Kidney (tissue), 14 donors: Measurements from ENCODE around the gene CDH13. TPM values are rescaled to one million over a fixed set of nuclear protein-coding genes. Genes with fewer than 3 reads are reported as not detected.

ENCODE experiments used
- DNase-seq, 5 donors: peaks; one replicate each; pipeline ENCODE4 v3.0.0-alpha.2; 2013 to 2020
- FAIRE-seq: peaks from 2 replicates; lab custom pipeline; 2012; peaks lifted over from hg19 to GRCh38; lab: Jason Lieb, UNC
- H3K27ac ChIP-seq, 2 donors: one replicate each; pipeline ENCODE4 v1.7.0; 2013; ENCODE audit warnings: low read depth in 2 of 2, low read length in 2 of 2, inconsistent platforms in 1 of 2
- H3K27me3 ChIP-seq: one replicate; pipeline ENCODE4 v1.7.1; 2013; ENCODE audit warnings: low read length, inconsistent platforms; ENCODE audit not compliant: control insufficient read depth, insufficient read depth
- H3K36me3 ChIP-seq, 3 donors: one replicate each; pipeline versions ENCODE4 v1.7.0 to v1.7.1; 2013; ENCODE audit warnings: low read length in 3 of 3, control low read depth in 1 of 3, inconsistent platforms in 1 of 3; ENCODE audit not compliant: insufficient read depth in 3 of 3, control insufficient read depth in 2 of 3
- H3K4me1 ChIP-seq, 3 donors: one replicate each; pipeline versions ENCODE4 v1.7.0 to v1.7.1; 2013; ENCODE audit warnings: low read length in 3 of 3, inconsistent platforms in 1 of 3, low read depth in 1 of 3; ENCODE audit not compliant: control insufficient read depth in 2 of 3, insufficient read depth in 2 of 3
- H3K4me3 ChIP-seq, 3 donors: one replicate each; pipeline versions ENCODE4 v1.7.0 to v1.8.1; 2013; ENCODE audit warnings: low read length in 3 of 3, control low read depth in 1 of 3, inconsistent platforms in 1 of 3
- H3K9ac ChIP-seq, 3 donors: one replicate each; pipeline versions ENCODE4 v1.7.0 to v1.7.1; 2013; ENCODE audit warnings: low read length in 3 of 3, control low read depth in 1 of 3, inconsistent platforms in 1 of 3
- H3K9me3 ChIP-seq, 3 donors: one replicate each; pipeline versions ENCODE4 v1.7.0 to v1.7.1; 2013; ENCODE audit warnings: low read length in 3 of 3, control low read depth in 1 of 3, inconsistent platforms in 1 of 3; ENCODE audit not compliant: control insufficient read depth in 2 of 3, insufficient read depth in 1 of 3
- intact Hi-C: fragments of 100-400 bp; cut with DNase I; formaldehyde crosslinking; loops from one replicate; pipeline ENCODE4 v1.11.1; 2022
- polyA plus RNA-seq: library from polyadenylated mRNA; stranded (reverse); fragments of 350-450 nt; fragmentation: Illumina TruSeq; extraction: RNeasy Lipid Tissue Mini Kit (QIAGEN cat#74804); gene quantifications from one replicate; pipeline ENCODE4 v1.2.3, GENCODE V29; 2014; ENCODE audit warnings: low read depth, low replicate concordance; ENCODE audit not compliant: insufficient read depth
- total RNA-seq: library from RNA; stranded (reverse); fragmentation: NEBNext Ultra II Directional; extraction: Animal tissue kit (Norgen Biotek cat#: 25700); gene quantifications from one replicate; pipeline ENCODE4 v1.2.1, GENCODE V29; 2021
- TF ChIP-seq, protein P1 (sequence below): IDR thresholded peaks from 3 replicates; pipeline ENCODE4 v1.5.1; 2012; ENCODE audit warnings: mild to moderate bottlenecking, moderate library complexity, borderline replicate concordance; ENCODE audit not compliant: insufficient read depth; ENCODE audit errors: extremely low read depth
- donor health status: control.
- donor health status: control.
- donor health status: control.
- donor health status: control.
- donor health status: control.
- donor health status: DM: yes; HTN: yes; CAD: no.
- donor health status: Normal renal cell carcinoma (clear cell type).

The CDH13 gene
- total and polyA plus RNA-seq, 2 donors from 2014 or later = 4.8 to 13.8 TPM

DNA sequence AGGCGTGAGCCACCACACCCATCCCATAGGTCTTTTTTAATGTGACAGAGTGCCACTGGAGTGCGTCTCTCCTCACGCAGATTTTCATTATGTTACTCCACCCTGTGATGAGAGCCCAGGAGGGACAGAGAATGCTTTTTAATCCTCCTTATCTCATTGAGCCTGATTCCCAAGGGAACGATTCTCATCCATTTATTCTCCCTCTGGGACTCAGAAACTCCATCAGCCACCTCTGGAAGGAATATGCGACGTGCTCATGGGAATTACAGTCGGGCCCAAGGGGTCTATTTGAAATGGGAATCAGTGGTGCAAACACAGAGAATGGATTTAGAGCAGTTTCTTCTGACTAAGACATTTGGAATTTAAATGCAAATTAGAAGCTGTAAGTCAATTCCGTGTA, 1025.1 kb downstream of the CDH13 start:
- H3K27me3 ChIP-seq = no peaks in the 10 kb centered on the region
- intact Hi-C loops = no loop called here
- DNase-seq (no peak), FAIRE-seq (no peak)
- TF ChIP-seq, protein P1, sequence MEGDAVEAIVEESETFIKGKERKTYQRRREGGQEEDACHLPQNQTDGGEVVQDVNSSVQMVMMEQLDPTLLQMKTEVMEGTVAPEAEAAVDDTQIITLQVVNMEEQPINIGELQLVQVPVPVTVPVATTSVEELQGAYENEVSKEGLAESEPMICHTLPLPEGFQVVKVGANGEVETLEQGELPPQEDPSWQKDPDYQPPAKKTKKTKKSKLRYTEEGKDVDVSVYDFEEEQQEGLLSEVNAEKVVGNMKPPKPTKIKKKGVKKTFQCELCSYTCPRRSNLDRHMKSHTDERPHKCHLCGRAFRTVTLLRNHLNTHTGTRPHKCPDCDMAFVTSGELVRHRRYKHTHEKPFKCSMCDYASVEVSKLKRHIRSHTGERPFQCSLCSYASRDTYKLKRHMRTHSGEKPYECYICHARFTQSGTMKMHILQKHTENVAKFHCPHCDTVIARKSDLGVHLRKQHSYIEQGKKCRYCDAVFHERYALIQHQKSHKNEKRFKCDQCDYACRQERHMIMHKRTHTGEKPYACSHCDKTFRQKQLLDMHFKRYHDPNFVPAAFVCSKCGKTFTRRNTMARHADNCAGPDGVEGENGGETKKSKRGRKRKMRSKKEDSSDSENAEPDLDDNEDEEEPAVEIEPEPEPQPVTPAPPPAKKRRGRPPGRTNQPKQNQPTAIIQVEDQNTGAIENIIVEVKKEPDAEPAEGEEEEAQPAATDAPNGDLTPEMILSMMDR = no peak
- no peaks in the 10 kb centered on the region for H3K9me3 ChIP-seq
- H3K4me3 ChIP-seq = no peak overlapping the region
- H3K36me3 ChIP-seq = no peaks in the 10 kb centered on the region
- H3K27ac ChIP-seq = no peak overlapping the region
- no peak overlapping the region for H3K9ac ChIP-seq
- H3K4me1 ChIP-seq = no peaks in the 10 kb centered on the region

DNA sequence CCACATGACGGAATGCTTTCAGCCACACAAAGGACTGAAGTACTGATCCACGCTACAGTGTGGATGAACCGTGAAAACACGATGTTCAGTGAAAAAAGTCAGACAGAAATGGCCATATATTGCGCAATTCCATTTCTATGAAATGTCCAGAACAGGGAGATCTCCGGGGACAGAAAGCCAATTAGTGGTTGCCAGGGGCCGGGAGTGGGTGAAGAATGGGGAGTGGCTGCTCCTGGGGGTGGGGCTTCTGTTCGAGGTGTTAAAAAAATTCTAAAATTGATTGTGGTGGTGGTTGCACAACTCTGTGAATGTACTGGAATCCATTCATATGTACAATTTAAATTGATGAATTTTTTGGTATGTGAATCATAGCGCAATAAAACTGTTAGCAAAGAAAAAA, 1026.2 kb downstream of the CDH13 start:
- Histone ChIP-seq H3K36me3 (no peaks in the 10 kb centered on the region), H3K27me3 (no peaks in the 10 kb centered on the region), H3K4me1 (no peaks in the 10 kb centered on the region), H3K9me3 (no peaks in the 10 kb centered on the region), H3K9ac (no peak overlapping the region), H3K4me3 (no peak overlapping the region), H3K27ac (no peak overlapping the region)
- TF ChIP-seq, protein P1 = no peak
- intact Hi-C loops = no loop called here
- DNase-seq (no peak), FAIRE-seq (no peak)

DNA sequence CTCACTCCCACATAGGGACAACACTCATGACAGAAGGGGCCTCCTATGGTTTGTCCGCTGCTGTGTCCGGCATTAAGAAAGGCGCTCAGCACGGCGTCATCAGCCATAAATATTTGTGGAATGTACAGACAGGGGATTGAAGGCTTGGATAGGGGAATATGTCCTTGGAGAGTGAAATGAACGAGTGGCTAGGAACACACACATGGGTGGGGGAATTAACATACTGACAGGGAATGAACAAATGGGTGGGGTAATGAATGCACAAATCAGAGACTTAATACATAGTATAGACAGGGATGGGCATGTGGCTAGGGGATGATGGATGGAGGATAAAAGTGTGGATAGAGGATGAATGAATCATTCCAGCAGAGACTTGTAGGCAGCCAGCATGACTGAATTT, 1027.0 kb downstream of the CDH13 start:
- intact Hi-C loops = no loop called here
- Histone ChIP-seq H3K36me3 (no peaks in the 10 kb centered on the region), H3K9ac (no peak overlapping the region), H3K27ac (no peak overlapping the region), H3K9me3 (no peaks in the 10 kb centered on the region), H3K27me3 (no peaks in the 10 kb centered on the region), H3K4me1 (no peaks in the 10 kb centered on the region), H3K4me3 (no peak overlapping the region)
- TF ChIP-seq, protein P1 = no peak
- DNase-seq (no peak), FAIRE-seq (no peak)

DNA sequence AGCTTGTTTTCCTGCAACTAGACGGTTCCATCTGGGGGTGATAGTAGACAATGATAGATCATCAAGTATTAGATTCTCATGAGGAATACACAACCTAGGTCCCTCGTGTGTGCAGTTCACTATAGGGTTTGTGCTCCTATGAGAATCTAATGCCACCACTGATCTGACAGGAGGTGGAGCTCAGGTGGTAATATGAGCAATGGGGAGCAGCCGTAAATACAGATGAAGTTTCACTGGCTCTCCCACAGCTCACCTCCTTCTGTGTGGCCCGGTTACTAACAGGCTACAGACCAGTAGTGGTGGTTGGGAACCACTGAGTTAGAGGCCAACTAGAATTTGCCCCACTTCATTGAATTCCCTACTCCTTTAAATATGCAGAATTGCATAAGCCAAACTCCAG, 1033.5 kb downstream of the CDH13 start:
- DNase-seq (no peak), FAIRE-seq (no peak)
- Histone ChIP-seq H3K27ac (no peak overlapping the region), H3K4me3 (no peak overlapping the region), H3K4me1 (no peaks in the 10 kb centered on the region), H3K9ac (no peak overlapping the region), H3K27me3 (no peaks in the 10 kb centered on the region), H3K9me3 (peaks cover 0 to 5% (median 0%) of the 10 kb centered on the region in 3 donors), H3K36me3 (no peaks in the 10 kb centered on the region)
- TF ChIP-seq, protein P1 = no peak
- intact Hi-C loops = no loop called here
